ENCODE results near the gene PHLDB1. TPM values are rescaled to one million over a fixed set of nuclear protein-coding genes. Genes with fewer than 3 reads are reported as not detected.

PHLDB1 gene
- total RNA-seq, 2 donors from 2014 or later, result 45.9 to 54.9 TPM

DNA sequence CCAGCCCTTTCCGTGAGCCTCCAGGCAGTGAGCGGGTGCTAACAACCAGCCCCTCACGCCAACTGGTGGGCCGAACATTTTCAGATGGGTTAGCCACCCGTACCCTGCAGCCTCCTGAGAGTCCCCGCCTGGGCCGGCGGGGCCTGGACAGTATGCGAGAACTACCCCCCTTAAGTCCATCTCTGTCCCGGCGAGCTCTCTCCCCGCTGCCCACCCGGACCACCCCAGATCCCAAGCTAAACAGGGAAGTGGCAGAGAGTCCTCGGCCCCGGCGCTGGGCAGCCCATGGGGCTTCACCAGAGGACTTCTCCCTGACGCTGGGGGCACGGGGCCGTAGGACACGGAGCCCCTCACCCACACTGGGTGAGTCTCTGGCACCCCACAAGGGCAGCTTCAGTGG, 20.6 kb downstream of the PHLDB1 start:
- H3K4me1 Mint-ChIP-seq, result peaks cover 2% of the 10 kb centered on the region
- Histone ChIP-seq H3K9ac (ENCODE audit: extremely low read depth, low read length, poor library complexity, severe bottlenecking) (no peak overlapping the region), H3K27ac (ENCODE audit: low read depth, low read length) (no peak overlapping the region), H3K4me1 (ENCODE audit: control insufficient read depth, insufficient read depth, low read length) (no peaks in the 10 kb centered on the region), H3K27me3 (ENCODE audit: control insufficient read depth, insufficient read depth, low read length, poor library complexity, severe bottlenecking) (no peaks in the 10 kb centered on the region), H3K36me3 (ENCODE audit: control insufficient read depth, insufficient read depth, low read length) (peaks cover 39% of the 10 kb centered on the region), H3K4me3 (ENCODE audit: low read length) (no peak overlapping the region), H3K9me3 (ENCODE audit: control insufficient read depth, low read length) (no peaks in the 10 kb centered on the region)
- peaks cover 24% of the 10 kb centered on the region for H3K36me3 Mint-ChIP-seq (ENCODE audit: low read depth)
- no peak overlapping the region for H3K27ac Mint-ChIP-seq
- no peak overlapping the region for H3K4me3 Mint-ChIP-seq
- DNase-seq, result no peak
- TF ChIP-seq, protein P1, sequence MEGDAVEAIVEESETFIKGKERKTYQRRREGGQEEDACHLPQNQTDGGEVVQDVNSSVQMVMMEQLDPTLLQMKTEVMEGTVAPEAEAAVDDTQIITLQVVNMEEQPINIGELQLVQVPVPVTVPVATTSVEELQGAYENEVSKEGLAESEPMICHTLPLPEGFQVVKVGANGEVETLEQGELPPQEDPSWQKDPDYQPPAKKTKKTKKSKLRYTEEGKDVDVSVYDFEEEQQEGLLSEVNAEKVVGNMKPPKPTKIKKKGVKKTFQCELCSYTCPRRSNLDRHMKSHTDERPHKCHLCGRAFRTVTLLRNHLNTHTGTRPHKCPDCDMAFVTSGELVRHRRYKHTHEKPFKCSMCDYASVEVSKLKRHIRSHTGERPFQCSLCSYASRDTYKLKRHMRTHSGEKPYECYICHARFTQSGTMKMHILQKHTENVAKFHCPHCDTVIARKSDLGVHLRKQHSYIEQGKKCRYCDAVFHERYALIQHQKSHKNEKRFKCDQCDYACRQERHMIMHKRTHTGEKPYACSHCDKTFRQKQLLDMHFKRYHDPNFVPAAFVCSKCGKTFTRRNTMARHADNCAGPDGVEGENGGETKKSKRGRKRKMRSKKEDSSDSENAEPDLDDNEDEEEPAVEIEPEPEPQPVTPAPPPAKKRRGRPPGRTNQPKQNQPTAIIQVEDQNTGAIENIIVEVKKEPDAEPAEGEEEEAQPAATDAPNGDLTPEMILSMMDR (conservative IDR thresholded peaks at IDR 0.05), result no peak
- no peaks in the 10 kb centered on the region for H3K9me3 Mint-ChIP-seq
- no peaks in the 10 kb centered on the region for H3K27me3 Mint-ChIP-seq (ENCODE audit: insufficient read depth)
- WGBS, 2 experiments (ENCODE audit: insufficient coverage in 1 of 2, insufficient read length in 1 of 2), result 94 to 97% methylated on average over 15 to 20 of the region's 20 CpGs

DNA sequence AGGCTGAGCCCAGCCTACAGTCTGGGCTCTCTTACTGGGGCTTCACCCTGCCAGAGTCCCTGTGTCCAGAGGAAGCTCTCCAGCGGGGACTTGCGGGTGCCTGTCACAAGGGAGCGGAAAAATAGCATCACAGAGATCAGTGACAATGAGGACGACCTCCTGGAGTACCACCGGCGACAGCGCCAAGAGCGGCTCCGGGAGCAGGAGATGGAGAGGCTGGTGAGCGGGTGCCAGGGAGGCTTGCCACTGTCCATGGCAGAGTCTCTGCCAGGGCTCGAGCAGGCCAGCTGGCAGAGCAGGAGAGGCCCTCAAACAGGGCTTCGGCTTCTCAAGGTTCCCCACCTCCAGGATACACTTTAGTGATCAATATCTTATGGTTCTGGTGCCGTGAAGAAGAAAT, 21.0 kb downstream of the PHLDB1 start:
- Histone ChIP-seq H3K36me3 (ENCODE audit: control insufficient read depth, insufficient read depth, low read length) (peaks cover 39% of the 10 kb centered on the region), H3K4me3 (ENCODE audit: low read length) (no peak overlapping the region), H3K9me3 (ENCODE audit: control insufficient read depth, low read length) (no peaks in the 10 kb centered on the region), H3K9ac (ENCODE audit: extremely low read depth, low read length, poor library complexity, severe bottlenecking) (no peak overlapping the region), H3K27me3 (ENCODE audit: control insufficient read depth, insufficient read depth, low read length, poor library complexity, severe bottlenecking) (no peaks in the 10 kb centered on the region), H3K4me1 (ENCODE audit: control insufficient read depth, insufficient read depth, low read length) (no peaks in the 10 kb centered on the region), H3K27ac (ENCODE audit: low read depth, low read length) (no peak overlapping the region)
- Mint-ChIP-seq H3K36me3 (ENCODE audit: low read depth) (peaks cover 25% of the 10 kb centered on the region), H3K27me3 (ENCODE audit: insufficient read depth) (no peaks in the 10 kb centered on the region), H3K9me3 (no peaks in the 10 kb centered on the region), H3K4me3 (no peak overlapping the region), H3K4me1 (no peaks in the 10 kb centered on the region), H3K27ac (no peak overlapping the region)
- no peak for DNase-seq
- TF ChIP-seq, protein P1 (conservative IDR thresholded peaks at IDR 0.05), result no peak
- WGBS, 2 experiments (ENCODE audit: insufficient coverage in 1 of 2, insufficient read length in 1 of 2), result 92 to 100% methylated on average over 7 to 13 of the region's 13 CpGs

DNA sequence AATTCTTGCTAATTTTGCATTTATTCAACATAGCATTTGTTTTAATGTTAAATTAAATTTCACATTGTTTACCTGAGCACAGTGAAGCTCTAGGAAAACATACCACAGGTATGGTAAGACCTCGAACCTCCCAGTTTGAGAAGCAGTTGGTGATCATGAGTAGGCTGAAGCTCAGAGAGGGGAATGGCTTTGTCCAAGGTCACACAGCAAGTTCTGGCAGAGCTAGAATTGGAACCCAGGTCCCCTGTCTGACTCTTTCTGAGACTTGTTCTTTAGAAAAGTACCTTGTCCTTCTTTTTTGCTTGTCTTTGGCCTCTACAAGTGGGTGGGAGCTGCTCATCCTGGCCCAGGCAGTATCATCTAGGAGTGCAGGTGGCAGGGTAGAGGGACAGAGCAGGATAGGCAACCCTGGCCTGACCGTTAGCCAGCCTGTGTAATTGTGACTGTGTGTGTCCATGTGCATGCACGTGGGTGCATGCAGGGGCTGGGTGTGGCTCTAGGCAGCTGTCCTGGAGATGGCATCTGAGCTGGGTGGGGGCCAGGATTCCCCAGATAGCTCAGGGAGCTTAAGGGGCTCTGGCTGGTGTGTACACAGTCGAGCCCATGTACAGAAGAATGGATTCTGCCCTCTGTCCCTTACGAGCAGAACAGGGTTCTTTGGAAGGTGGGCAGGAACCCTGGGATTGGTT, 21.6 kb downstream of the PHLDB1 start:
- Mint-ChIP-seq H3K27ac (no peak overlapping the region), H3K27me3 (ENCODE audit: insufficient read depth) (no peaks in the 10 kb centered on the region), H3K4me1 (no peaks in the 10 kb centered on the region), H3K36me3 (ENCODE audit: low read depth) (peaks cover 25% of the 10 kb centered on the region), H3K9me3 (no peaks in the 10 kb centered on the region), H3K4me3 (no peak overlapping the region)
- H3K4me3 ChIP-seq (ENCODE audit: low read length), result no peak overlapping the region
- no peak overlapping the region for H3K9ac ChIP-seq (ENCODE audit: extremely low read depth, low read length, poor library complexity, severe bottlenecking)
- WGBS, 2 experiments (ENCODE audit: insufficient coverage in 1 of 2, insufficient read length in 1 of 2), result 90 to 91% methylated on average over 2 to 5 of the region's 5 CpGs
- H3K36me3 ChIP-seq (ENCODE audit: control insufficient read depth, insufficient read depth, low read length), result peaks cover 39% of the 10 kb centered on the region
- no peaks in the 10 kb centered on the region for H3K9me3 ChIP-seq (ENCODE audit: control insufficient read depth, low read length)
- no peak overlapping the region for H3K27ac ChIP-seq (ENCODE audit: low read depth, low read length)
- H3K27me3 ChIP-seq (ENCODE audit: control insufficient read depth, insufficient read depth, low read length, poor library complexity, severe bottlenecking), result no peaks in the 10 kb centered on the region
- TF ChIP-seq, protein P1 (conservative IDR thresholded peaks at IDR 0.05), result no peak
- DNase-seq, result no peak
- no peaks in the 10 kb centered on the region for H3K4me1 ChIP-seq (ENCODE audit: control insufficient read depth, insufficient read depth, low read length)
